GM18498 (cell line): ENCODE measurements around the gene HIVEP2.

Experiments
- ATAC-seq: cut with Tn5 transposase; IDR thresholded peaks from one replicate; pipeline ENCODE4 v1.9.1; 2021; ENCODE audit warnings: mild to moderate bottlenecking, moderate library complexity; ENCODE audit not compliant: unreplicated experiment

Gene HIVEP2

DNA sequence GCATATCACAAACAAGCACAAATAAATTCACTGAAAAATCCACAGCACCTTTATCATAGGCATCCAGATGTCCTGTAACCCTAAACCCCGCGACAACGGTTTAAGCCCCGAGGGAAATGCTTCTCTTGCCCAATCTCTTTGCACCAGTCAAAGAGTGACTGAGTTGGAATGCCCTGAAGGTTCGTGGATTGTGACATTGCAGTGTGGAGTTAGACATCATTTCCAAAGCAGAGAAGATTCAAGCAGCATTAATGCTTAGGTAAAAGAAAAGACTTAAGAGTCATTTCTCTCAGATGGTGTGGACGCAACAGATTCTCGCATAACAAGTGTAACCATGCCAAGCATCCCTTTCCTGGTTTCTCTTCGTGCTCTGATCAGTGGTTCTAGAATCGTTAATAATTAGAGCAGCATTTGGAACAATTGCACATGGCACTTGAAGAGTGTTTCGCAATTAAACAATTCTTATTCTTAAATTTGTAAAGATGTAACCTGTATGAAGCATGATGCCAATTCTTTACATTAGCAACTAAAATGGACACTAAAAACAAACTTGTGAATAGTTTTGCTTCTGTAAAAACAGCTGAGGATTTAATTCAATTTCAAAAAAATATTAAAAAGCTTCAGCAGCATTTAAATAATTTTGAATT is 121.6 kb downstream of the HIVEP2 start:
- ATAC-seq: no peak

DNA sequence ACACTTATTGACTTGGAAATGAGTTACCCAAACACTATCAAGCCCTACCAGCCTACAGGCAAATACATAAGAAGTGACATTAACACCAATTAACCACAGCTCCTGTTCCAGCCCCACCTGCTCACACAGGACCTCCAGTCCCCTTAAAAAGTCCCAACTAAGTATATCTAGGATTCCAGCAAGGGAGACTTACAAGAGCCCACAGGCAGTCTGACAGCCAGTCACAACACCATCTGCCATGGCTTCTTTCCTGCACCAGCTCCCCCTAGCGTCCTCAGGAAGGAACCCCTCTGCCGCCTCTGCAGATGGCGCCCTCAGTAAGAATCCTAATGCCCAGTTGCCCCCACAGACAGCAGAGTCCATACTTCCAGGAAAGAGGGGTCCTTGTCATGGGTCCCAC is 122.1 kb downstream of the HIVEP2 start:
- no peak for ATAC-seq

DNA sequence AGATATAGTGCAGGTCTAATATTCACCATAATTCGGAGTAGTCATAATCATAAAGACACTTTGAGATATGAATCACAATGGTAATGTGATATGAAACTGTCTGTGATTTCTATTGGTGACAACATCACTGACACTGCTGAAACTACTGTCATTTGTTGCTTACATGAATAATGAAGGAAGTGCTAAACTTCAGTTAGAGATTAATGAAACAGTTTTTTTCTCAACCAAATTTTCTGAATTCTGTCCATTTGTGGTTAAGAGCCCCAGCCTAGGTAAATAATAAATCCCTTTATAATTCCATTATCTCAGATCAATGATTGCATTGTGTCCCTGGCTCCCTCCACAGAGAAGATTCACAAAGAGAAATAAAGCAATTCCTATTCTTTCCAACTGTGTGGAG is 122.6 kb downstream of the HIVEP2 start:
- peak; percentile 73 for ATAC-seq

DNA sequence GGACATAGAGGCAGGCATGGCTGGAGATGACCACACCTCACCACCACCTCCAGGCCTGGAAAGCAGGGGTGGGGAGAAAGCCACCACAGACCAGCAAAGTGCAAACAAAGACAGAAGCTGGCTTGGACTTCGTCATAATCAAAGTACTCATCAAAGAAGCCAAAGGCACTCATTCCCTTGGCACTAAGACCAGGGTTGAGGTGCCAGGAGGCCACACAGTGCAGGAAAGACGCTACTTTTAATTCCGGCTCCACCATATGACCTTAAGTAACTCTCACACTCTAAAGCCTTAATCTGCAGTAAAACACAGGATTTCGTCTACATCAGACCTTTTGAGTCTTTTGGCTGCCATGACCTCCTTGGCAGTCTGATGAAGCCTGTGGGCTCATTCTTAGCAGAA is 123.1 kb downstream of the HIVEP2 start:
- peak; percentile 0 for ATAC-seq

DNA sequence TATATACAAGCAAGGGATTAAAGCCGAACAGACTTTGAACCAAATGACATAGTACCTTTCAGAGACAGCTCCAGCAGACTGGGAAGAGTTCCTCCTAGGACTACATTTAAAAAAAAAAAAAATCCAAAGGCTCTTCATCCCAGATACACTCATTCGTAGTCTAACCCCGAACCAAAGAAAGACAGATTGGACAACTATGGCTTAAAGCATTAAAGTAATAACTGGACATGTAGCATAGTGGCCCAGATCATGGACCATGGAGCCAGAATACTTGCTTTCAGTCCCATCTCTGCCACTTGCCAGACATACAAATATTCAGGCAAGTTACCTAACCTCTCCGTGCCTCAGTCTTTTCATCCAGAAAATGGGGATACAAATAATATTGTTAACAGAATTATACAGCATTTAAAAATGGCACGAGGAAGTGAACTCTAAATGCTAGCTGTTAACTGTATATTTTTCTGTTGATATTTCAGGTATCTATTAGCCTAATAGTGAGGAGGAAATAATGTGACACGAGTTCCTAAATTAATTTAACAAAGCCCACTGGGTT is 123.7 kb downstream of the HIVEP2 start:
- no peak for ATAC-seq

DNA sequence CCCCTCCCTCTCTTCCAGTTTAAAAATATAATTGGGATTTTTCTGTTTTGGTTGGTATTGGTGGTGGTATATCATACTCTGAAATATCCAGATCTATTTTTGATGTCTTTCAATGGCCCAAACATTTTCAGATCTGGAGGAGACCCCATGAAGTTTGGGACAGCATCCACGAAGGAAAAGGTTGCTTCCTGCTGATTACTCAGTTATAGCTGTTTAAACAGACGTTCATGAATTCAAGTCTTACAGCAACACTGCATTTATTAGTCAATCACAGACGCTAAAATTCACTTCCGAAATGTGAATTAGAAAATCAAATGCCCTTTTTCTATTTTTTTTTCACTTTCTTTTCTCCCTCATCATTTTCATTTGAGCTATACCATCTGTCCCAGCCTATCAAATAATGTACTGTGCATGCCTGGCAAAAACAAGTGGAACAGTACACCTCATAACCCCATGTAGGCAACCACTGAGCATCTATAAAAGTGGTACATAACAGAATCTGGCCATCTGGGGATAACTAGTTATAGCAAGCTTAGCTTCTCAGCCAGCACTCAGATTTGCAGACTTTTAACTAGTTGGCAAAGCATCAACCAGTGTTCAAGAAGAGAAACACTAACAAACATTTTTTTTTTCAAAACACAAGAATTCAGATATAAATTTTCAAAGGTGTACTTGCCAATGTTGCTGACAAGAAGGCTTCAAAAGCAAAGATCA is 124.5 kb downstream of the HIVEP2 start:
- no peak for ATAC-seq

DNA sequence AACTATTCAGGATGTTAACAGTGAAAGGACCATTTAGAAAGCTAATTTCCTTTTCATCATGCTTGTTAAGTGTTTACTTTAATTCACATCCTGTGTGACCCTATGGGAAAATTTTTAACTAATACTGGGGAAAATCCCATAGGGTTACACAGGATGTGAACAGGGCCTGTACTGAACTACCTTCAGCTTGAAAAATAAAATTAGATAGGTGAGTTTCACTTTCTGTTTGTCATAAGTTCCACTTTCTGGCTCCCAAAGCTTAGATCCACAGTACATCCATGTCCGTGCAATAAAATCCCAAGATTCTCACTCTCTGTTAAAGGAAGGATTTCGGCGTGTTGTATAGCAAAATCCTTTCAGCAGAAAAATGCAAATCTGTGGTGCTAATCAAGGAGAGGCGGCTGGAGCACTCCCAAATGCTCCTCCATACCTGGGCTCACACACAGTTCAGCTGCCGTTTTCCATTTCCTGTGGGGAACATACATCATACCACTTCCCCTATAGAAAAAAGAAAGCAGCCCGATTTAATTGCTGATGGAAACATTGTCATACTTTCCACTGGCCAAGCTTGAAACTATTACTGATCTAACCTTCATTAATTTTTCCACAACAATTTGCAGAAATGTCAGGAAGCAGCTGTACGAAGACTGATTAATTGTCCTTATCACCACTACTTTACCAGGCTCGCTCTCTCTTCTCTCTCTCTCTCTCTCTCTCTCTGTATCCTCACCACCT is 125.2 kb downstream of the HIVEP2 start:
- ATAC-seq: peak; percentile 65

DNA sequence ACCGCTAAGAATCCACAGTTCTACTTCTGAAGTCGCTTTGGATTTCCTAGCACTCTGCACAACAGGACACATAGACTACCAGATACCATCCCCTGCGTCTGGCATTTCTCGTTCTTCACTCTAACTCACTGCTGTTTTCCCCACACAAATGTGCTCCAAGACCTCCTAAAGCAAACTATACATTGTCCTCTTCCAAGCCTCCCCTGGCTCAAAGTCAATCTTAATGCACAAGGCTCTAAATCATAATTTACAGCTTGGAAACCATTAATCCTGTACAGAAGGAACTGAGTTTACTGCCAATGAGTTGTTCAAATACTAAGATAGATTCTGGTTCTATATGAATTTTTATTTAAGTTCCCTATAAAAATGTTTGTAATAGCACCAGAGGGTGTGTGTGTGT is 128.5 kb downstream of the HIVEP2 start:
- ATAC-seq: no peak

DNA sequence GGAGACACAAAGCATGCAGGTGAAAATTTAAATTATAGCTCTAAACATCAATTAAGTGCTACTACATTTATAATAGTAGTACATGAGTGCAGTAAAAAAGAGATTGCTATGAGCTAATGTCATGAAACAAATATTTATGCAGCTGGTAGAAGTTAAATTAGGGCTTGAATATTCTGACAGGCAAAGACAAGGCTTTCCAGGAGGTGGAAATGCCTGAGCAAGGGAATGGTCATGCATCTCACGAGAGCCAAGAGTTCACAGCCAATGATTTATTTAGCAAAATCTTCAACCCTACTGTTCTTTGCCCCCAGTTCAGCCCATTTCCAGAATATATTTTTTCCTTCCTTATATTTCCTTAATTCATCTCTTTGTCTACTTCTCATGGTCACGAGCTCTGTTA is 128.9 kb downstream of the HIVEP2 start:
- no peak for ATAC-seq

DNA sequence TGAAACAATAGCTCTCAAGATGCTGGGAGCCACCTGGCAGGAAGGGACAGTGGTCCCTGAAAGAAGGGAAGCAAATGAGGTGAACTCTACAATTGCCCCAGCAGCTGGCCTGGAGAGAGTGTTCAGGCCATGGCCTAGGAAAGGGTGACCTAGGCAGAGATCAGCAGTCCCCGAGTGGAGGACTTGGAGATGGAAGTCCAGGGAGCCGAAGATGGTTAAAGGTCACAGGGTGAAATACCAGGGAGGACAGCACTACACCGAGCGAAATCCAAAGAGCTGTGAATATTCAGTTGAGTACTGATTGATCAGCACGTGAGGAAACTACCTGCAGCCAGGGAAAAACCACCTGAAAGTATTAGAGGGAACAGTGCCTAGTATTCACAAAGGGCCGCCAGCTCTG is 133.1 kb downstream of the HIVEP2 start:
- no peak for ATAC-seq

DNA sequence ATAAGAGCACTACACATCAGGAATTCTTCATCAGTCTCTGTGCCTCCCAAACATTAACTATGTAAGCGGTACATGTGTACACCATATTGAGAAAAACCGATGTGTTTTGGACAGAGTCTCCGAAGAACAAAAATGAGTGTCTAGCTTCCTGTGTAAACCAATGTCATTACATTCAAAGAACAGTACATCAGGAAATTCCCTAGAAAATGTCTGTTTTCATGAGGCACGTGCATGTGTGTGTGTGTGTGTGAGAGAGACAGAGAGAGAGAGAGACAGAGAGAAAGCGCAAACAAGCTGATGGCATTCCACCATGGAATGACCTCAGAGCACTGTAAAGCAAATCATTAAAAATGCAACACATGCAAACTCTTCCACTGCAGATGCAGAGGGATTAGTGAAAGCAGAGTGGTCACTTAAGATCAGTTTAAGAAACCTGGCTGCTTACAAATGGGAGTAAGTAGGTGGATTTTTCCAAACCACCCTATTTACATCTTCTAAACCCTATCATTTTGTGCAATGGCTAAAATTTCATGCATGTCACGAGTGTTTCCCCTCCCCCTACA is 133.9 kb downstream of the HIVEP2 start:
- peak; percentile 46 for ATAC-seq

DNA sequence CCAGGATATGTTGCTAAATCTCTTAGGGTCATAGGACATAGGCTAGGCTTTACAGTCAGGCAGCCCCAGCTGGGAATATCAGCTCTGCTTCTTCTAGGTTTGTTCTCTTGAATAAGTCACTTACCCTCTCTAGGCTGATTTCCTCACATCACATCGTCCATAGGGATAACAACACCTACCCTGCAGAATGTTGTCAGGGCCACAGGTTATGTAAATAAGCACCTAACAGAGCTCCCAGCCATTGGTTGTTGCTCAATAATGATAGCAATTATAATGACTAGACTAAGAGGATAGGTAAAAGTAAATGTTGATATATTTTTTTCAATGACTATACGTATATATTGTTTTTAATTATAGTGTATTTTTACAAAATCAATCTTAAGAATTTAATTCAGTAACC is 135.0 kb downstream of the HIVEP2 start:
- no peak for ATAC-seq

DNA sequence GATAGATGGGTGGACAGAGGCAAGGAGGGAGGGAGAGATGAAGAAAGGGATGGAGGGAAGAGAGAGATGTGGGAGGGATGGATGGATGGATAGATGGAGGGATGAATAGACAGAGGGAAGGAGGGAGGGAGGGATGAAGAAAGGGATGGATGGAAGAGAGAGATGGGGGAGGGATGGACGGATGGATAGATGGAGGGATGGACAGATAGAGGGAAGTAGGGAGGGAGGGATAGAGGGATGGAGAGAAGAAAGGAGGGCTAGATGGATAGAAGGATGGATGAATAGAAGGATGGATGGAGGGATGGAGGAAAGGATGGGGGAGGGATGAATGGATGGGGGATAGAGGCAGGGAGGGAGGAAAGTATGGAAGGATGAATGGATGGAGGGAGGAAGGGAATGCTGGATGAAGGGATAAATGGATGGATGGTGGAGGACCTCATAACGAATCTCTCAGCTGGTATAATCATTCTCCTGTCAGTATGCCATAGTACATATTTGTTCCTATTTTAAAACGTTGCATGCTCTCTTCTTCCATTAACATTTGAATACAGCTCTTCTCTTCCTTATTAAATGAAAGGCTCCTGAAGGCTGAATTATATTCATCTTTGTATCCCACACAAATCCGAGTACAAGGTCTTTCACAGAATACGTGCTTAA is 136.4 kb downstream of the HIVEP2 start:
- ATAC-seq: no peak

DNA sequence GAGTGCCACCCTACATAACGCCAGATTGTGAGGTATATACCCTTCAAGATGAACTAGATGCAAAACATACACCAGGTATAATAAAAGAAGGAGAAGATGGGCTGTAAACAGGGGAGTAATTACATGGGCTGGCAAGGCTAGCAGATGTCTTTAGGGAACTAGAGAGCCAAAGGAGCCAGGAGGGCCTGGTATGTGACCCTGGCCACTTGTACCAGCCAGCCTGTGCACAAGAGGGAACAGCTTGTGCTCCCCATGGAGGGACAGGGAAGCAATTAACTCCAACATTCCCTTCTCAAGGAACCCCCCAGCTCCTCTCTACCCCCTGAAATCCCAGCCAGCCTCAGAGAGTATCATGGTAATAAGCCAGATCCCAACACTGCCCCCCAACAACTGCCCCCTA is 139.9 kb downstream of the HIVEP2 start:
- ATAC-seq: no peak

DNA sequence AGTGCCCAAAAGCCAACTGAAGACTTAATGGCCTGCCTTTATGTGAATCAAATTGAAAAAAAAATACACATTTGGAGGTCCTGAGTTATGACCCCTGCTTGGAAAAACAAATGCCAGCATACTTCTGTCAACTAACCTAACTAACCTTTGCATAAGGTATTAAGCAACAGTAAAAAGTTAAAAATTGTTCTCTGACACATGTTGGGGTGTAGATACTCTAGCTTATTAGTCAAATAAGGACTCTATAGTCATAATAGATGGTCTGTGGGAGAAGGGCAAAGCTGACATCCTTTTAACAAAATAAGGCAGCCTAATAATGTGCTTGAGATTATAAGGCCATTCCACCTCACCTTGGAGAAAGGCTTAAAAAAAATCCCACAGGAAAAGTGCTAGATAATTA is 140.5 kb downstream of the HIVEP2 start:
- ATAC-seq: no peak

DNA sequence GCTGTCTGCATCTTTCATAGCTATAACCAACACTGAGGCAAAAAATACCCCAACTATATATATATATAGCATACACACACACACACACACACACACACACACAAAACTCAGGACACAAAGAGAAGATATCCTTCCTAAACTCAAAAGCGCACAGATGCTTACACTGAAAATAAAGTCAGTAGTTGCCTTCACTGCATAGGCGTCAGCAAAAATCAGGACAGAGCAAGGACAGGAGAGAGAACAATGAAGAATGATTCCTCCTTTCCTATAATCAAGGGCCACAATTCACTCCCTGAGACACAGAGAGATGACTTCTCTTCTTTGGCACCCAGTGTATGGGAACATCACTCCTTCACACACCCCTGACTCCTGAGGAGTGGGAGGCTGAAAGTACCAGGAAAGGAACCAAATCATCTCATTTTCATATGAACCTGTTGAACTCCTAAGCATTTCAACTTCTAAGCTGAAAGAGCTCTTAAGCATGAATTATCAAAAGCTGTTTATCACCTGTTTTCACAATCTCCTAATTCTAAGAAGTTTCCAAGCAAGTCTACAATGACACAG is 141.4 kb downstream of the HIVEP2 start:
- no peak for ATAC-seq

DNA sequence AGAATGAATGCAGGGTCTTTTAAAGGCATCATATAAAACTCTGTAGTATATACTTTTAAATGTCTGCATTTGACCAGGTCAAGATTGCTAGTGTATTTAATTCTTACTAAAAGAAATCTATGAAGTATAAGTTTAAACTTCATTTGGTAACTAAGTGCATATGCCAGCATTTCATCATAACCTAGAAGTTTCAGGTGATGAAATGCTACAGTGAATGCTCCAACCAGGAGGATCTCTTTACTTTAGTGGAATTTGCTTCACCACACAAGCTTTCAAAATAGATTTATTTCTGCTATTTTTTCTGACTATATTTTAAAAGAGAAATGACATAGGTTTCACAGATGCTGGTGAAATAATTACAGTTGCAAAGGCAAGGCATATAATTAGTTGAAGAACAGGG is 141.9 kb downstream of the HIVEP2 start:
- no peak for ATAC-seq

DNA sequence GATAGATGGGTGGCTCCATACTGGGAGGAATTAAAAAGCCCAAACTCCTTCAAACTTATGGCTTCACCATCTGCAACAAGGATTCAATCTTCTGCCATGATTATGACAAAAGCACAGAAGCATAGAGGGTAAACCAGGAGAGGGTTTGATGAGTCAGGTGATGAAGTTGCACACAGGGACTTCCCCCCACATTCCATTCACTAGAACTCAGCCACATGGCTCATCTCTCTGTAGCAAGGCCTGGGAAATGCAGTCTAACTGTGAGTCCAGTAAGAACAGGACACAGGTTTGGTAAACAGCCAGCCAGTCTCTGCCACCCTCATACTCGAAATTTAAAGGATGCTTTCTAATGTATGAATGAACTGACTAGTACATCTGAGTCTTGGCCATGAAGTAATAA is 142.9 kb downstream of the HIVEP2 start:
- no peak for ATAC-seq

DNA sequence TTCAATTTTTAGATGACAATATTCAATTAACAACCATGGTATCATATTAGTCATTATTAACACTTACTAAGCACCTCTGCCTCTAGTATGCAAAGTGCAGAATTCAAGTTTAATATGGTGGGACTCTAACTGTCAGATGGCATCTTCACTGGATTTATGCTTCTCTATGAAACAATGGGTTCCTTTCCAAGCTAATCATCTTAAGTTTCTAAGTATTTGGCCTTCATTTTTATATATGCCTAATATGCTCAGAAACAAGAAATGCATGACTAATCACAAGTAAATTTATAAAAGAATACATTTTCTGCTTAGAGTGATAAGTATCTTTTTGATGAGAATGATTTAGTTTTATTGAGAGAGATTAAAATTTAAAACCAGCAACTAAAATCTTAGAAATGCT is 144.7 kb downstream of the HIVEP2 start:
- no peak for ATAC-seq

DNA sequence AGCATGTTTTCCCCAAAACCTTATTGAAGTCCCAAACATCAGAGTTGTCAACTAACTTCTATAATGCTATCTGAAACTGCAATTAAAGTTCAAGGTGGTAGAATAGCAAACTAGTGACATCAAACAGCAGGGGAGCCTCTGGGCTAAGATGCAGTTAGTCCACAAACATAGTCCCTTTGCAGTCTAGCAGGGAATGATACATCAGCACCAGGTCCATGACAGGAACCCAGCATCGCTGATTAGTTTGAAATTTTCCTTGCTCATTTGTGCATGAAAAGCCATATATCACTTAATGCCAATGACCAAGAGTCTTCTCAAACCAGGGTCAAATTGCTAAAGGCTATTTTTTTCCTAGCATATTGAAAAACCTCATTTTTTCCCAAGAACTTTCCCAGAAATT is 145.3 kb downstream of the HIVEP2 start:
- no peak for ATAC-seq

DNA sequence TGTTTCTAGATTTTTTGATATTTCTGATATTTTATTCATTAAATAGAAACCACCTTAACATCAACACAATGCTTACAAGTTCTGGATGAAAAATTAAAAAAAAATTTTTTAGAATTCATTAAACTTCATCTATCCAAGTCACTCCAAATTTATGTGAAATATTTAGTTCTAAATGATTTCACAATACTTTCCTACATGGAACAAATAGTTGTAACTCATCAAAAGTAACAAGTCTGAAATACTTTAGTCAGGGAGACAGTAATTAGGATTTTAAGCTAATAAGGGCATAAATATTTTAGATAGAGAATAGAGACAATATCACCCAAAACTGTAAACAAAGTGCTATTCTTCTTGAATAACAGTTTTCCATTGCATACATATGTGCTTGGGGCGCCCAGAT is 147.8 kb downstream of the HIVEP2 start:
- no peak for ATAC-seq
